ENCODE results near the gene OR13C8.

OR13C8 gene

DNA sequence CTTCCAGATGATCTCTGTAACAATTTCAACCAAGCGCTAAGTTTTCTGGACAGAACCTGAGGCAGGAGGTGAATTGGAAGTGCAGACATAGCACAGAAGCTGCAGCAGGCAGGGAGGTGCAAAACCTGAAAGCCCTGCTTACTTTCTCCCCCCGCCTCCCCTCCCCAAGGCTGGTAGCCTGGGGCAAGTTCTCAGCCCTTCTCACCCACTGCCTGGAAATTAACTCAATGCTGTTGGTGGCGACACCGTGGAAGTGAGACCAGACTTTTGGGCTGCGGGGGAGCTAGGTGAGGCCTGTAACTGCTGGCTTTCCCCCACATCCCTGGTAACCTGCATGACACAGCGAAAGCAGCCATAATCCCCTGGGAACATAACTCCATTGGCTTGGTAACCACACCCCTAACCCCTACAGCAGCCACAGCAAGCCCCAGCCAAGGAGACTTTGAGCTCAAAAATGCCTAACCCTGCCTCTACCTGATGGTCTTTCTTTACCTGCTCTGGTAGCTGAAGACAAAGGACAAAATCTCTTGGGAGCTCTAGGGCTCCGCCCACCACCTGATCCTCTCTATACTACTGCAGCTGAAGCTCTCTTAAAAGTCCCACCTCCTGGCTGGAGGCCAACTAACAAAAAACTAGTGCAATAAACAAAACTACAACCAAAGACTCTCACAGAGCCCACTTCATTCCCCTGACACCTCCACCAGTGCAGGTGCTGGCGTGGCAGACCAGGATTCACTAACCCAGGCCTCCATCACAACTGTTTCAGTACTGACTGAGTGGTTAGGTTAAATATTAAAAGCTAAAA, 11.9 kb upstream of the OR13C8 start:
- Histone ChIP-seq H3K79me2 (ENCODE audit: insufficient read depth, low read length) (no peaks in the 10 kb centered on the region), H4K20me1 (ENCODE audit: insufficient read depth, low read length) (no peaks in the 10 kb centered on the region), H3K27me3 (ENCODE audit: insufficient read depth, low read length, poor library complexity) (no peaks in the 10 kb centered on the region), H3K4me2 (ENCODE audit: insufficient read depth, low read length) (no peak overlapping the region), H3K36me3 (ENCODE audit: insufficient read depth, low read length) (no peaks in the 10 kb centered on the region), H3K27ac (ENCODE audit: low read length) (no peak overlapping the region), H2AFZ (ENCODE audit: low read depth, low read length) (no peak overlapping the region), H3K4me1 (ENCODE audit: insufficient read depth, low read length) (no peaks in the 10 kb centered on the region), H3K9me3 (ENCODE audit: insufficient read depth, low read length, severe bottlenecking) (no peaks in the 10 kb centered on the region), H3K4me3 (ENCODE audit: low read depth in 1 of 2, low read length in 2 of 2) (no peak overlapping the region), H3K9ac (ENCODE audit: low read depth, low read length) (no peak overlapping the region)
- DNase-seq (no peak), ATAC-seq (ENCODE audit: insufficient read depth, low read depth) (no peak)
- TF ChIP-seq EZH2 (IDR thresholded peaks at IDR 0.05; ENCODE audit: borderline replicate concordance, low read depth, low read length, severe bottlenecking) (no peak), CTCF (IDR thresholded peaks at IDR 0.05; ENCODE audit: borderline replicate concordance, extremely low read depth, low read length, poor library complexity, severe bottlenecking) (no peak)

DNA sequence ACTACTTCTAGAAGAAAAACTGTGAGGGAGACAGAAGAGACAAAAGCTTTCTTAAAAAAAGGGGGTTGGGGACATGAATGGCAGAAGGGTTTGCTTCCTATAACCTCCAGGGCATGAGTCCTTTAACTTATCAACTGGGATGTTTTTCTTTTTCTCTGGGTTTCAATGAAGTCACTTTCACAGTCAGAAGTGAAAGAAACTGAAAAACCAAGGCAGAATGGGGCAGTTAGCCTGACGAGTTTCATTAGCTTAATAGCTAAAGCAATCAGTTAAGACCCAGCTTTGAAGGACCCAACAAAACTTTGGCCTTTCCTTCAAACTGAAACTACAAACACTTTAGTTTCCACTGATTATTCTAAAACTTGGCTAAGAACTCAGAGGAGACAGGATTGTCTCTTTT, 4.6 kb upstream of the OR13C8 start:
- TF ChIP-seq EZH2 (IDR thresholded peaks at IDR 0.05; ENCODE audit: borderline replicate concordance, low read depth, low read length, severe bottlenecking) (no peak), CTCF (IDR thresholded peaks at IDR 0.05; ENCODE audit: borderline replicate concordance, extremely low read depth, low read length, poor library complexity, severe bottlenecking) (no peak)
- ATAC-seq (ENCODE audit: insufficient read depth, low read depth), result no peak

GRCh38 chr9:104572612-104573011, 3.6 kb downstream of the OR13C8 start:
- Histone ChIP-seq H3K4me3 (ENCODE audit: low read depth in 1 of 2, low read length in 2 of 2) (no peak overlapping the region), H2AFZ (ENCODE audit: low read depth, low read length) (no peak overlapping the region), H3K36me3 (ENCODE audit: insufficient read depth, low read length) (no peaks in the 10 kb centered on the region), H3K9ac (ENCODE audit: low read depth, low read length) (no peak overlapping the region), H3K27me3 (ENCODE audit: insufficient read depth, low read length, poor library complexity) (no peaks in the 10 kb centered on the region), H4K20me1 (ENCODE audit: insufficient read depth, low read length) (no peaks in the 10 kb centered on the region), H3K9me3 (ENCODE audit: insufficient read depth, low read length, severe bottlenecking) (no peaks in the 10 kb centered on the region), H3K79me2 (ENCODE audit: insufficient read depth, low read length) (no peaks in the 10 kb centered on the region), H3K4me2 (ENCODE audit: insufficient read depth, low read length) (no peak overlapping the region), H3K4me1 (ENCODE audit: insufficient read depth, low read length) (no peaks in the 10 kb centered on the region), H3K27ac (ENCODE audit: low read length) (no peak overlapping the region)
- TF ChIP-seq EZH2 (IDR thresholded peaks at IDR 0.05; ENCODE audit: borderline replicate concordance, low read depth, low read length, severe bottlenecking) (no peak), CTCF (IDR thresholded peaks at IDR 0.05; ENCODE audit: borderline replicate concordance, extremely low read depth, low read length, poor library complexity, severe bottlenecking) (no peak)
- DNase-seq (no peak), ATAC-seq (ENCODE audit: insufficient read depth, low read depth) (no peak)

More for the DNA sequence above, 4.6 kb upstream of the OR13C8 start:
- H3K9me3 ChIP-seq (ENCODE audit: insufficient read depth, low read length, severe bottlenecking), result no peaks in the 10 kb centered on the region
- no peak overlapping the region for H3K4me2 ChIP-seq (ENCODE audit: insufficient read depth, low read length)
- no peak for DNase-seq
- H3K9ac ChIP-seq (ENCODE audit: low read depth, low read length), result no peak overlapping the region
- no peaks in the 10 kb centered on the region for H3K4me1 ChIP-seq (ENCODE audit: insufficient read depth, low read length)
- no peaks in the 10 kb centered on the region for H3K27me3 ChIP-seq (ENCODE audit: insufficient read depth, low read length, poor library complexity)
- H2AFZ ChIP-seq (ENCODE audit: low read depth, low read length), result no peak overlapping the region
- H4K20me1 ChIP-seq (ENCODE audit: insufficient read depth, low read length), result no peaks in the 10 kb centered on the region
- H3K27ac ChIP-seq (ENCODE audit: low read length), result no peak overlapping the region
- H3K79me2 ChIP-seq (ENCODE audit: insufficient read depth, low read length), result no peaks in the 10 kb centered on the region
- no peak overlapping the region for H3K4me3 ChIP-seq (ENCODE audit: low read depth in 1 of 2, low read length in 2 of 2)
- no peaks in the 10 kb centered on the region for H3K36me3 ChIP-seq (ENCODE audit: insufficient read depth, low read length)
